Ishikawa (cell line): ENCODE data around the gene ST6GALNAC3.

Experiments
- CEBPB ChIP-seq: IDR thresholded peaks from 2 replicates; pipeline ENCODE4 v1.6.1; 2012
- FOXM1 ChIP-seq: IDR thresholded peaks from 2 replicates; pipeline ENCODE4 v1.6.1; 2012; ENCODE audit warnings: low read depth, borderline replicate concordance
- MAX ChIP-seq: IDR thresholded peaks from 2 replicates; pipeline ENCODE4 v1.6.1; 2012
- TAF1 ChIP-seq: IDR thresholded peaks from 2 replicates; pipeline ENCODE4 v1.6.1; 2012; ENCODE audit warnings: low read depth, mild to moderate bottlenecking
- USF1 ChIP-seq: IDR thresholded peaks from 2 replicates; pipeline ENCODE4 v1.6.1; 2012
- YY1 ChIP-seq: IDR thresholded peaks from 2 replicates; pipeline ENCODE4 v1.6.1; 2012; ENCODE audit warnings: low read depth
- TF ChIP-seq, protein P1 (sequence below): IDR thresholded peaks from 2 replicates; pipeline ENCODE4 v1.6.1; 2012; ENCODE audit warnings: low read depth, mild to moderate bottlenecking

DNA sequence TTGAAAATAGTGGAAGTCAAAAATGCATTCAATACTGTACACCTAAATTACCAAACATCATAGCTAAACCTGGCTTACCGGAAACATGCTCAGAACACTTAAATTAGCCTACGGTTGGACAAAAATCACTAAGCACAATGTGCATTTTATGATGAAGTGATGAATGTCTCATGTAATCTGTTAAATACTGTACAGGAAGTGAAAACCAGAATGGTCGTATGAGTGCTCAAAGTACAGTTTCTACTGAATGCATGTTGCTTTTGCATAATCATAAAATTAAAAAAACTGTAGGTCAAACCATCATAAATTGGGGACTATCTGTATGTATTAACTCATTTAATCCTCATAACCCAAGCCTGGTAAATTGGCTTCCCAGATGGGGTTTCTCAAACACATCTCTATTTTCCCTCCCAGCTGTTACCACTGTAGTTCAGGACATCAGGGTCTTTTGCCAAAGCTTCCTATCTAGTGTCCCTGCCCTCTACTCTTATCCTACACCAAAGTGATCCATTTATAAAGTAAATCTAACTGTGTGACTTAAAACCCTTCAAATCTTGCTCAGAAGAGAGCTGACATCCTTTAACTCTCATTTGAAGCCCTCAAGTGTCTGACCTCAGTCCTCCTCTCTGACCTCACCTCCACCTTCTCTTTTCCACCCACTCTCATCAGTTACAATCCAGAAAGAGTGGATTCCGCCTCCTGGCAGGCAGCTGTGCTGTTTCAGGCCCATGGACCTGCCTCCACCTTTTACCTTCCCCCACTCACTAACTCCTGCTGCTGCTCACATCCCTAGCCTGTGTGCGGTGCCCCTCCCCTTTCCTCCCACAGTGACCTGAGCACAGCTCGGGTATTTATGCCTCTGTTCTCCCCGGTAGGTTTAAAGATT, 436.4 kb downstream of the ST6GALNAC3 start:
- TF ChIP-seq CEBPB (no peak), MAX (no peak), YY1 (no peak), USF1 (no peak), TAF1 (no peak), FOXM1 (no peak)
- TF ChIP-seq, protein P1, sequence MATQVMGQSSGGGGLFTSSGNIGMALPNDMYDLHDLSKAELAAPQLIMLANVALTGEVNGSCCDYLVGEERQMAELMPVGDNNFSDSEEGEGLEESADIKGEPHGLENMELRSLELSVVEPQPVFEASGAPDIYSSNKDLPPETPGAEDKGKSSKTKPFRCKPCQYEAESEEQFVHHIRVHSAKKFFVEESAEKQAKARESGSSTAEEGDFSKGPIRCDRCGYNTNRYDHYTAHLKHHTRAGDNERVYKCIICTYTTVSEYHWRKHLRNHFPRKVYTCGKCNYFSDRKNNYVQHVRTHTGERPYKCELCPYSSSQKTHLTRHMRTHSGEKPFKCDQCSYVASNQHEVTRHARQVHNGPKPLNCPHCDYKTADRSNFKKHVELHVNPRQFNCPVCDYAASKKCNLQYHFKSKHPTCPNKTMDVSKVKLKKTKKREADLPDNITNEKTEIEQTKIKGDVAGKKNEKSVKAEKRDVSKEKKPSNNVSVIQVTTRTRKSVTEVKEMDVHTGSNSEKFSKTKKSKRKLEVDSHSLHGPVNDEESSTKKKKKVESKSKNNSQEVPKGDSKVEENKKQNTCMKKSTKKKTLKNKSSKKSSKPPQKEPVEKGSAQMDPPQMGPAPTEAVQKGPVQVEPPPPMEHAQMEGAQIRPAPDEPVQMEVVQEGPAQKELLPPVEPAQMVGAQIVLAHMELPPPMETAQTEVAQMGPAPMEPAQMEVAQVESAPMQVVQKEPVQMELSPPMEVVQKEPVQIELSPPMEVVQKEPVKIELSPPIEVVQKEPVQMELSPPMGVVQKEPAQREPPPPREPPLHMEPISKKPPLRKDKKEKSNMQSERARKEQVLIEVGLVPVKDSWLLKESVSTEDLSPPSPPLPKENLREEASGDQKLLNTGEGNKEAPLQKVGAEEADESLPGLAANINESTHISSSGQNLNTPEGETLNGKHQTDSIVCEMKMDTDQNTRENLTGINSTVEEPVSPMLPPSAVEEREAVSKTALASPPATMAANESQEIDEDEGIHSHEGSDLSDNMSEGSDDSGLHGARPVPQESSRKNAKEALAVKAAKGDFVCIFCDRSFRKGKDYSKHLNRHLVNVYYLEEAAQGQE, result no peak
